GM21825 (cell line): ENCODE data around the gene SNRNP25.
"Not testable (repeated sequence)": the region's sequence is repeated elsewhere in the genome, so short reads cannot be mapped to it uniquely, and the experiment has no call there.

ENCODE experiments used
- ATAC-seq: cut with Tn5 transposase; IDR thresholded peaks from one replicate; pipeline ENCODE4 v1.9.1; 2021; ENCODE audit warnings: mild to moderate bottlenecking, moderate library complexity; ENCODE audit not compliant: unreplicated experiment

The SNRNP25 gene

DNA sequence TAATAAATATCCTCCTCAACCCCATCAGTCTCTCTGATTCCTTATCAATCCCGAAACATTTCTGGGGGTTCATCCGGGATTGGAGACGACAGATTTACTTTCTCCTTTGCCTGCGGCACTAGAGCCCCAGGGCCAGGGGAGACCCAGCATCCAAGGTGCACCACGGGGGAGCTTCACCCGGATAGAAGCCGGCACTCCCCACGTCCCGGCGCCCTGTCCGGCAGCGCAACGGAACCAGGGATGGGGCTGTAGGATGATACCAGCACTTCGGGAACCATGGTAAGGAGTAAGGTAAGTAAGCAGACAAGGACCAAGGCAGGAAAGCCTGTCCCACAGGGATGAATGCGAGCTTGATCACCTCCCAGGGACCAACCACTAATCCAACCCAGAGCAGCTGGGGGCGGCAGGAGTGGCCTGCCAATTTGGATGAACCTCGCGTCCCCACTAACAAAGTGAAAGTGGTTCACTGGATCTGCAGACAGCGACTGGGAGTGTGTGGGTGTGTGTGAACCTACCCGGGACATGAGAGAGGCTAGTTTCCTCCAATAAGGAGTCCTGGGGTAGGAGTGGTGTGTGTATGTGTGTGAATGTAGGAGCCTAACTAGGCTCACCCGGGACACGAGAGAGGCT is 12.1 kb upstream of the SNRNP25 start:
- ATAC-seq, result no peak

DNA sequence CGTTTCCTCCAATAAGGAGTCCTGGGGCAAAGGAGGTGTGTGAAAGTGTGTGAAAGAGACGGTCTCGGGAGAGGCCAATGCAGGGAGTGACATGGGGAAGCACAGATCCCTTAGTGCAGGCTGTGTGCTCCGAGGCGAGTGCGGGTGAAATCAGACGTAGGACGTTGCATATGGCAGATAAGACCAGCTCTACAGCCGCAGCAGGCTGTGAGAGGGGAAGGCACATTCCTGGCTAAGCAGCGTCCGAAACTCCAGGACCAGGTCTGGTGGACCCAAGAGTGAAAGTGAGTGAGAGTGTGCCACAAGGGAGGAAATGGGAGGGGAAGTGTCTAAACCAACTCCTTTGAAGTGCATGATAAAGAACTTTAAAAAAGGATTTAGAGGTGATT is 11.6 kb upstream of the SNRNP25 start:
- no peak for ATAC-seq

DNA sequence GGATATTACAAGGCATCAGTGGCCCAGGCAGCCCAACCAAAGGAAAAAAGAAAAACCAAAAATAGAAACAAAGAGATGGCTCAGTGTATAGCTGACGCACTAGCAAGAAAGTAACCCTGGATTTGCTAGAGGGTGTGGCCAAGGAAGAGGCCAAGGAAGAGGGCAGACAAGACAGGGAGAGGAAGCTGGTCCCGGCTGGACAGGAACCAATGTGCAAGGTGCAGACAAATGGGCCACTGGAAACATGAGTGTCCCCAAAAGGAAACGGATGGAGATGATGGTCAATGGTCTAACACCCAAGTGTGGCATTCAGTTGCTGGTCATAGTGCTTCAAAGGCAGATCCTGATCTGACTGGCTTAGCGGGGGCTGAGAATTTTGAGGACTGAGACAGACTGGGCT is 10.9 kb upstream of the SNRNP25 start:
- no peak for ATAC-seq

DNA sequence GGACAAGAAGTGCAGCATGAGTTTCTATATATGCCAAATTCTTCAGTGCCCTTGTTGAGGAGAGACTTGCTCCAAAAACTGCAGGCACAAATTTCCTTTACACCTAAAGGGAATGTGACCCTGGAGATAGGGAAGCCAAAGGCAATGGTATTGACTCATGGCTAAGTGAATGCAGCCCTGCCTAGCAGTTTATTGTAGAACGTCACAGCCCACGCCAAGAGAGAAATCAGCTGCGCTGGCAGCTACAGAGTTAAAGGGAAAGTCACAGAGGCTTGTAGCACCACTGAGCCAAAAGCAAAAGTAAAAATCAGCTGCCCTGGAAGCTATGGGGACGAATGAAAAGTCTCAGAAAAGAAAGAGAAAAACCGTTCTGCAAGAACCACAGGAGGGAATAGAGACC is 10.3 kb upstream of the SNRNP25 start:
- no peak for ATAC-seq

DNA sequence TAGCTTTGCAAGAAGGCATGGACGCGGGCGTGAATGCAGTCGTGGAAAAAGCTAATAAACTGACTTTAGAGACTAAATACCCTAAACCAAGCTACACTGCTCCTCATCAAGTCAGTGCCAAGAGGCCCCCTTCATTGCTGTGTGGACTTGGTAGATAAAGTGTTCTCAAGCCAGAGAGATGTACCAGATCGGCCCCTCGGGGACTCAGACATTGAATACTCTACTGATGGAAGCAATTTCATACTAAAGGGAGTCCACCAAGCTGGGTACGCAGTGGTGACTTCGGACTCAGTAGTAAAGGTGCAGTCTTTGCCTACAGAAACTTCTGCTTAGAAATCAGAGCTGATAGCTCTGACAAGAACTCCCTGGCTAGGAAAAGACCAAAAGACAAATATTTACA is 9.0 kb upstream of the SNRNP25 start:
- no peak for ATAC-seq

DNA sequence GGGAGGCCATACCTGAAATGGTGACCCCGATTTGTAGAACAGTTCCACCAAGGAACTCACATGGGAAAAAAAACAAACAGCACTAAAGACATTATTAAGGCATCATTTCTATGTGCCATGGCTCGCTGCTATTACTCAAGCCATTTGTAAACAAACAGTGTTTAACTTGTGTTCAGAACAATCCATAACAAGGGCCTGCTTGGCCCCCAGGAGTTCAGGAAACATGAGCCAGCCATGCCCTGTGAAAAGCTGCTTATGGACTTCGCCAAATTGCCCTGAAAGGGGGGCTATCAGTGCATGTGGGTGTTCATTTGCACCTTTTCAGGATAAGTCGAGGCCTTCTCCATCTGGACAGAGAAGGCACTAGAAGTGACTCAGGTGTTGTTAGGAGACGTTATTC is 8.2 kb upstream of the SNRNP25 start:
- ATAC-seq, result no peak

DNA sequence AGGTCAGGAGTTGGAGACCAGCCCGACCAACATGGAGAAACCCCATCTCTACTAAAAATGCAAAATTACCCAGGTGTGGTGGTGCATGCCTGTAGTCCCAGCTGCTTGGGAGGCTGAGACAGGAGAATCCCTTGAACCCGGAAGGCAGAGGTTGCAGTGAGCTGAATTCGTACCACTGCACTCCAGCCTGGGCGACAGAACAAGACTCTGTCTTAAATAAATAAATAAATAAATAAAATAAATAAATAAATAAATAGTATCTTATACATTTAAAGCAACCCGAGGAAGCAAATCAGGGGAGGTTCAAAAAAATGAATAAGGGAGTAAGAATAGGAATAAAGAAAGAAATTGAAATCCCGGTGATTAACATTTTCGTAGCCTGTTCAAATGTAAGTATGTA is 7.1 kb upstream of the SNRNP25 start:
- not testable (repeated sequence) for ATAC-seq

DNA sequence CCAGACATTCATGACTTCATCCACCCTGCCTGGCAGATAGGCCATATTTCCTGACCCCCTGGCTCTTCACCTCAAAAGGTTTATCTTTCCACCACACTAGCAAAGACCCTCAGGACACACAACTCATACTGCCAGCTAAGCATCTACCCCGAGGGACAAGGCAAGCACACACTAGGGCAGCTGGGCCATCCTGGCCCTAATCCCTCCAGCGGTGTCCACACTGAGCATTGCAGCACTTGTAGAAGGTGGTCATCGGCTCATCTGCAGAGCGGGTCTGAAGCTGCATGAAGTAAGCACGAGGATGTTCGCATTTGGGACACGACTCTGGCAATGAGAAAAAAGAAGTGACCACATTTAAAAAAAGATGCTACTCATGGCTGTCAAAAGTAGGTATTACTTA is 6.4 kb upstream of the SNRNP25 start:
- no peak for ATAC-seq

DNA sequence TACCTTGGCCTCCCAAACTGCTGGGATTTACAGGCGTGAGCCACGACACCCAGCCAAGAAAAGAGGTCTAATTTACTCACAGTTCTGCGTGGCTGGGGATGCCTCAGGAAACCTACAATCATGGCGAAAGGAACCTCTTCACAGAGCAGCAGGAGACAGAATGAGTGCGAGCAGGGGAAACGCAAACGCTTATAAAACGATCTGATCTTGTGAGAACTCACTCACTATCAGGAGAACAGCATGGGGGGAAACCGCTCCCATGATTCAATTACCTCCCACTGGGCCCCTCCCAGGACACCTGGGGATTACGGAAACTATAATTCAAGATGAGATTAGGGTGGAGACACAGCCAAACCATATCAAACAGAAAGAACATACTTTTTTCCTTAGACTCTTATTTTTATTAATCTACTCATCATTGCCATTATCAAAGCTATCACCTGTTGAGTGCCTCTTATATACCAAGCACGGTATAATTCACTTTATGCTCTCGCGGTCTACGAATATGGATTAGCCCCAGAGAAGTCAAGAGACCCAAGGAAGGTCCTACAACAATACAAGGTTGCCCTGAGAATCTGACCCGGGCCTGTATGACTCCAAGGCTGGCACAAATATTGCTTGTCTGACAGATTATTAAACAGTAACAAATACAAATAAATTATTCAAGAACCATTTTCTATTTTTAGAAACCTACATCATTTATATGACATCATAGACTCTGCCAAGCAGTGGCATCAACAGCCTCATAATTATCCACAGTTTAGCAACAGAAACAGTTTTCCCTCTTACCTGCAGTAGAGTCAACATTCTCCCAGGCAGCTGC is 2.6 kb upstream of the SNRNP25 start:
- ATAC-seq, result no peak

DNA sequence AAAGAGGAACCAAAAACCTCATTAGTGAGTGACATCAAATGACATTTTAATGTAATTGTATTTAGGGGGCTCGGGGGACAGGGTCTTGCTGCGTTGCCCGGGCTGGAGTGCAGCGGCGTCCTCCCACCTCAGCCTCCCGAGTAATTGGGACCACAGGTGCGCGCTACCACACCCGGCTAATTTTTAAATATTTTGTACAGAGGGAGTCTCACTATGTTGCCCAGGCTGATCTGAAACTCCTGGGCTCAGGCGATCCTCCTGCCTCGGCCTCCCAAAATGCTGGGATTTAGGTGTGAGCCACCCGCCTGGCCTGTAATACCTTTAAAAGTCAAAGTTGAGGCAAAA is 581 bp downstream of the SNRNP25 start:
- ATAC-seq, result no peak

DNA sequence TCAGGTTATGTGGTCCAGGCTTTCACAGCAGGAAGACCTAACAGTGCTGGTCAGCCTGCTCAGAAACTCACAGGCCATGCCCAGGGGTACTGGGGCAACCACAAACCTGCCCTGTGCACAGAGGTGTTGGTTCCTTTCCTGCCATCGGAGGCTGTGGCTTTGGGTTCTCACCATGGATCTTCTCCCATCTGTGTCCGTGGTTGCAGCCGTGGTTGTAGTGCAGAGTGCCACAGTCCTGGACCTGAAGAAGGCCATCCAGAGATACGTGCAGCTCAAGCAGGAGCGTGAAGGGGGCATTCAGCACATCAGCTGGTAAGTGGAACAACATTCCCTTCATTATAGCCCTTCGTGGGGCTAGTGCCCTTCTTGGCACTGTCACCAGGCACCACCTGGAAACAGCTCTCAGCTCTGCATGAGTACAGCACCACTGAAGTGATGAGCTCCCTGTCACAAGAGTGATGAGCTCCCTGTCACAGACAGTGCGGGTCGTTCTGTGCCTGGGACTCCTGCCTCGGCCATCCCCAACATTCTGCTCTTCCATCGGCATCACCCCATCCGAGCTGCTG is 2.0 kb downstream of the SNRNP25 start:
- ATAC-seq, result no peak

DNA sequence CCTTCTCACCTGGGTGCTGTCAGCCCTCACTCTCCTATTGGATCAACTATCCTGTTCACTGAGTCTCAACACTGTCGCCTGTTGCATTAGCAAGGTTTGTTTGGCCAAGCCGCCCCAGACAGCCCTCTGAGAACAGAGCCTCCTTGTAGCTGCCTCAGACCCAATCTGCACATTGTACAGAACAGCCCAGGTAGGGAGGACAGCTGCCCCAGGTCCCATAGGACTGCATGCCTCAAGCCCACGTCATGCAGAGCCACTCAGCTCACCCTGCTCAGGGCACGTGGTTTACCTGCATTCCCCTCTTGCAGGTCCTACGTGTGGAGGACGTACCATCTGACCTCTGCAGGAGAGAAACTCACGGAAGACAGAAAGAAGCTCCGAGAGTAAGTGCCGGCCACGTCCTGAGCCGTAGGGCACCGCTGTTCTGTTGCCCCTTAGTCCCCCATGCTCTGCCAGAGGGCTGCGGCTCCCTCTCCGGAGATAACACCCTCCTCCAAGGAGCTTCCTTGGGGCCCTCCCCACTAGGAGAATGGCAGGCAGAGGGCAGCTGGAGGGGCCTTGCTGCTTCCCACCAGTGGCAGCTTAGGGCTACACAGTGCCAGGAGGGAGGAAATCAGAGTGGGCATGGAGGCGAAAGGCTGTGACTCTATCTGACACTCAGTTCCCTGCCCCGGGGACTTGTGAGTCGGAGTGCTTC is 2.8 kb downstream of the SNRNP25 start:
- ATAC-seq, result no peak

DNA sequence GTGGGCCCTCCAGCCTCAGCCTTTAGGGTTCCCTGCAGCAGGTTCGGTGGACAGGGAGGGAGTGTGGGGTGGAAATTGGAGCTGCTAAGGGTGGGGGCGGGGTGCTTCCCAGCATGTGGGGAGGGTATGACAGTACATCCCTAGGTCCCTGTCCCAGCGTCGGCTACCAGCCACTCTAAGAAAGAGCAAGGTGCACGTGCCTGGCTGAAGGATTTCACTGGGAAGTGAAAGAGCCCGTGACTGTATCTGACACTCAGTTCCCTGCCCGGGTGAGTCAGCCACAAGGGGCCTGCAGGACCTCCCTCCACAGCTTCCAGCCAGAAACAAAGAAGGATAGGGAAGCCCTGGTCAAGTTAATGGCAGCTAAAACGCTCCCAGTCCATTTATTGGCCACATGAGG is 4.1 kb downstream of the SNRNP25 start:
- ATAC-seq, result no peak

DNA sequence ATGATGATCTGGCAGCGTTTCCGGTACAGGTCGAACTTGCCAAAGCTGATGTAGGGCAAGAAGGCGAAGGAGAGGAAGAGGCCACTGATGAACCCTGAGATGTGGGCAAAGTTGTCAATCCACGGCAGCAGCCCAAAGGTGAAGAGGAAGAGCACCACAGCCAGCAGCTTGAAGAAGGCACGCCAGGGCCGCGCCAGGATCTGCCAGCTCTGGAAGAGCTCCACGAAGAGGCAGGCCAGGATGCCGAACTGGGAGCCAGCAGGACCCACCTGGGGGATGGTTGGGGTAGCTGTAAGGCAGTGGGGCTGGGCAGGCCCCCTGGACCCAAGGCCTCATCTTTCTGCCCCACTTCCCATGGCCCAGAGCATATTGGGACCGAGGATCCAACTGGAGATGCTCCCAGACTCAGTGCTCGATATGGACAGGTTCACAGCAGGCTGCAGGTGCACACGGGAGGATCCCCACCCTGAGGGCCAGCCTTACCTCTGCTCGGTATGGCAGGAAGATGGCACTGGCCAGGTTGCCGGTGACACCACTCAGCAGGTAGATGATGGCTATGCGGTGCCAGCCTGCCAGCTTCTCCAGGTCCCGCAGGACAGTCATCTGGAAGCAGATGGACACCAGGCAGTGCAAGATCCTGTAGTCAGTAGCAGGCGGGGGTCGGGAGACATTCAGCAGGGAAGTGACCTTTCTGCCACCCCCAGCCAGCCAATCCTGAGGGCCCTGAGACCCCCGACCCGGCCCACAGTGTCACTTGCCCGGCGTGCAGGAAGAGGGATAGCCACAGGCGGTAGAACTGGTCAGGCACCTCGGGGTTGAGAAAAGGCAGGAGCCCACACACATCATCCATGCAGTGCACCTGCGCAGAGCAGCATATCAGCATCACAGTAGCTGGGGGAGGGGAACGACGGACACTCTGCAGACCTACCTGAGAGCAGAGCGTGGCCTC is 5.1 kb downstream of the SNRNP25 start:
- no peak for ATAC-seq

DNA sequence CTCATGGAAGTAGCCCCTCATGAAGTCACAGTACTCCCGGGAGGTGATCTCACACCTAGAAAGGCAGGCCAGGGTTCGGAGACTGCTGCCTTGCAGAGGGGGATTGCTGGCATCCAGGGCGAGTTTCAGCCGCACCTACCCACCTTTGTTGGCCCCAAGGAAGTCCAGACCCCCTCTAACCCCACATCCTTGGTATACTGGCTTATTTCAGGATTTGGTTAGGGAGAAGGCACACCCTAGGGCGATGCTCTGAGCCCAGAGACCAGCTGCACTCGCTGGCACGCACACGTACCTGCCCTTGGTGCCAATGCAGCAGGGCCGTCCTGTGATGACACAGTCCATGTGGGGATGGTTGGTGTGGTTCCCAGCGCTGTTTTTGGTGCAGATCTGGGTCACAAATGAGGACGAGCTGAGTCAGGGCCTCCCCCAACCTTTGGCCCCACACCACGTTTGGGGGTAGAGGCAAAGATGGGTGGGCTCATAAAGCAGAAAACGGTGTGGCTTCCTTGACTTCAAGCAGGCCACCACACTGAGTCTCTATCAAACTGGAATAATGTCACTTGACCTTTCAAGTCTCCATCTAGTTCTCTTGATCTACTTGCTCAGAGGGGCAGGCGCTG is 5.9 kb downstream of the SNRNP25 start:
- no peak for ATAC-seq

DNA sequence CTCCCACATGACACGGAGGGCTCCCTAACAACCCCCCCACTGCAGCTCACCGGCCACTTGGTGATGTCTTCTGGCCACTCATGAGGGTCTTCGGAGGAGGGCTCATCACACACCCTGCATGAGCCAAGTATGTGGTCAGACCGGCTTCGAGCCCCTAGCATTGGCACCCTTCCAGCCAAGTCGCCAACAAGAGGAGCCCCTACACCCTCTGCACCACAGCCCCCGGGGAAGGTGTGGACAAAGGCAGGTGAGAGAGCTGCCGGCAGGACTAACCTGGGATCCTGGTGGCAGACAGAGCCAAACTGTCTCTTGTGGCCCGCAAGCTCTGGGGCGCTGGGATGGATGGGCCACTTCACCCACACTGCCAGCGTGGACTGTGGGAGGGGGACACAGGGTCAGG is 6.5 kb downstream of the SNRNP25 start:
- no peak for ATAC-seq

DNA sequence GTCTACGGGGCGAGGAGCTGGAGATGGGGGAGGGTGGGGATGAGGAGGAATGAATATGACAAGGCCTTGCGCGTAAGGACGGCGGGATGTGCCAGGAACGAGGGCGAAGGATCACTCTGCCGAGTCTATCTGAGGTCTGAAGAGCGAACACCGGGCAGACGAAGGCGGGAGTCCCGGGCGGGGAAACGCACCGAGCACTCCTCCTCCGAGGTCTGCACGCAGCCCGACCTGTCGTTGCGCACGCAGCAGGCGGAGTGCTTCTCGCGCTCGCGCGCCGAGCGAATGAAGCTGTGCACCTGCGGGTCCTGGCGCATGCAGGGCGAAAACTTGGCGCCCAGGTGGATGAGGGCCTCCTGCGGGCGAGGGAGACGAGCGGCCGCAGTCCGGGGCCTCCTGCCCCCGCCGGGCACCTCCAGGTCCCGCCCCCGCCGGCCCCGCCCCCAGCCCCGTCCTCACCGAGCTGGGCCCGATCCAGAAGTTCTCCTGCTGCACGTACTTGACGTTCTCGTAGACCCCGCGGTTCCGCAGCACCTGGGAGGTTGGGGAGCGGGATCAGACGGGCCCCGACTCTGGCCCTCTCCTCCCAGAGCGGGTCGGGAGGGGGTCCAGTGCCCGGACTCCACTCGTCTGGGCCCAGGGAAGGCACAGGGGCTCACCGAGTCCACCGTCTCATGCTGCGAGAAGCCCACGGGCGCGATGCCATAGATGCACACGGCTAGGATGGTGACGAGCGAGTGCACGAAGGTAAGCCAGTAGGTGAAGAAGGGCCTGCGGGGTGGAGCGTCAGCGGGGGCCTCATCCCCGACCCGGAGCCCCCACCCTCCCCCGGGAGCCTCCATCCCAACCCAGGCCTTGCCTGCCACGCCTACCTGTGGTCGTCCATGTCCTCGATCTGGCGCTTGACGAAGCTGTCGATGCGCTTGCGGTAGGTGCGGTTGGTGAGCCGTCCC is 7.6 kb downstream of the SNRNP25 start:
- no peak for ATAC-seq

DNA sequence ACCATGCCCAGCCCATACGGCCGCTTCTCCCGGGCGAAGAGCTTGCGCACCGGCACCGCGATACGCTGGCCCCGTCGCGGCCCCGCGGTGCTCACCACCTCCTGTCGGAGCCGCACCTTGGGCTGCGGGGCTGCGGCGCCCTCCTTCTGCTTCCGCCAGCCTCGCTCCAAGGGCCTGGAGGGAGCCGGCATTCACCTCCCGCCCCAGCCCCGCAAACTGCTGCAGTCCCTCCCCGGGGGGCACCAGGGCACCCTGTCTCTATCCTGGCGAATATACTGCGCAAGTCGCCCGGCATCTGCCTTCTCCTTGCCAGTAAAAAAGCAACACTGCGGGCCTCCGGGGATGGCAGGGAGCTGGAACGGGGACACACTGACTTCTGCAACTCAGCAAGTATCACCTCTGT is 8.3 kb downstream of the SNRNP25 start:
- ATAC-seq, result no peak

DNA sequence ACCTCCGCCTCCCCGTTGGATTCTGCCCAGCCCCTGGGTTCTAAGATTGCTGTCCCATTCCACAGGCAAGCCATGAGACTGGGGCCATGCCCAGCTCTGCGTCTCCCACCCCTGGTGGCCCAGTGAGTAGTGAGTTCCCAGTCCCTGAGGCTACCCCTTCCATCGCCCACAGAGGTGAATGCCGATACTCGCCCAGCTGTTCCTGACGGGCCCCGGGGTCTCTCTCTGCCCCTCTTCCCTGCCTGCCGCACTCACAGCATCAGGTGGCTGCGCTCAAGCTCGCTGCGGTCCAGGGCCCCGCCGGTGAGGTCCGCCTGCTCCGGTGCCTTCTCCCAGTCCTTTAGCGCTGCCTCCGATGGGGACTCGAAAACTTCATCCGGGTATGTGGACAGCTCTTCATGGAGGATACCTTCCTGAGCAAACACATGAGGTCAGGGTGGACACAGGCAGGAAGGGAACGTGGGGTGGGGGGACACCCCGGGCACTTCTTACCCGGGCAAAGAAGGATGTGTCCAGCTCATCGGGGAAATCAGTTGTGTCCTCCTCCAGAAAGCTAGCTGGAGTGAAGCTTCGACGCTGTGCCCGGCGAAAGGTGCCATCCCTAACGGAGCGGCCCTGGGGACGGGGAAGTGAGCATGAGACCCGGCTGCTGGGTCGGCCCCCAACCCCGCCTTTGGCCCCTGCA is 8.8 kb downstream of the SNRNP25 start:
- ATAC-seq, result no peak
